GM12878 (cell line): ENCODE data around the gene UBE2F. TPM values are rescaled to one million over a fixed set of nuclear protein-coding genes. Genes with fewer than 3 reads are reported as not detected.

ENCODE experiments used
- ASH2L ChIP-seq: fragments of 300-600, 200-600 bp; sonication (generic); IDR thresholded peaks from 2 replicates; pipeline ENCODE4 v1.6.1; 2017; ENCODE audit warnings: low read depth, mild to moderate bottlenecking, borderline replicate concordance
- BRCA1 ChIP-seq: IDR thresholded peaks from 2 replicates; pipeline ENCODE4 v1.6.1; 2011; ENCODE audit warnings: low read depth, low read length, improper control_type of control experiment
- CEBPB ChIP-seq, 2 experiments: fragments of 150-350 bp in 1 of 2; IDR thresholded peaks; 2 replicates each; pipeline ENCODE4 v1.6.1; 2012 to 2014; ENCODE audit warnings: low read depth in 2 of 2, low read length in 2 of 2, borderline replicate concordance in 1 of 2, inconsistent platforms in 1 of 2
- CEBPZ ChIP-seq: fragments of 150-350 bp; IDR thresholded peaks from 2 replicates; pipeline ENCODE4 v1.6.1; 2016; ENCODE audit warnings: low read depth, low read length
- EP300 ChIP-seq, 2 experiments: fragments of 150-350 bp in 1 of 2; IDR thresholded peaks; 2 replicates each; pipeline ENCODE4 v1.6.1; 2011 to 2012; ENCODE audit warnings: low read depth in 2 of 2, low read length in 2 of 2, borderline replicate concordance in 1 of 2, improper control_type of control experiment in 1 of 2, inconsistent platforms in 1 of 2; ENCODE audit not compliant: control insufficient read depth in 1 of 2
- FOXK2 ChIP-seq: fragments of 450-650 bp; IDR thresholded peaks from 2 replicates; pipeline ENCODE4 v1.6.1; 2017; ENCODE audit warnings: mild to moderate bottlenecking, moderate library complexity
- IKZF1 ChIP-seq: fragments of 450-650 bp; conservative IDR thresholded peaks from 2 replicates; pipeline ENCODE4 v1.6.1; 2017; ENCODE audit warnings: antibody characterized with exemption, mild to moderate bottlenecking
- IRF4 ChIP-seq: IDR thresholded peaks from 2 replicates; pipeline ENCODE4 v1.6.1; 2011; ENCODE audit warnings: low read depth, low read length
- RBBP5 ChIP-seq: fragments of 200-600 bp; sonication (generic); conservative IDR thresholded peaks from 2 replicates; pipeline ENCODE4 v1.6.1; 2016
- RFX5 ChIP-seq: IDR thresholded peaks from 2 replicates; pipeline ENCODE4 v1.6.1; 2011; ENCODE audit warnings: low read depth, low read length, improper control_type of control experiment
- RUNX3 ChIP-seq: IDR thresholded peaks from 2 replicates; pipeline ENCODE4 v1.6.1; 2012; ENCODE audit warnings: low read length, inconsistent platforms
- SP1 ChIP-seq: IDR thresholded peaks from one replicate; pipeline ENCODE4 v1.6.1; 2011; ENCODE audit warnings: low read depth, low read length
- TCF12 ChIP-seq: IDR thresholded peaks from 2 replicates; pipeline ENCODE4 v1.6.1; 2011; ENCODE audit warnings: low read depth, mild to moderate bottlenecking, low read length
- TCF3 ChIP-seq: IDR thresholded peaks from 2 replicates; pipeline ENCODE4 v1.6.1; 2012; ENCODE audit warnings: low read depth, mild to moderate bottlenecking, low read length, borderline replicate concordance; ENCODE audit not compliant: insufficient read depth
- polyA plus RNA-seq, 11 experiments: library from polyadenylated mRNA; depleted of rRNA in 4 of 11; unstranded in 6 of 11; stranded (reverse) in 5 of 11; fragments of >200 nt; fragmentation: Nextera tagmentation in 4 of 11; fragmentation: Illumina TruSeq in 1 of 11; extraction: Ambion mirVana in 4 of 11; extraction: Trizol in 1 of 11; gene quantifications; 1 replicate in 1 of 11; 2 replicates in 10 of 11; pipeline versions ENCODE4 v1.2.1 to v1.2.3, GENCODE V29; 2011 to 2016; ENCODE audit warnings: inconsistent platforms in 2 of 11, missing spikeins in 2 of 11, low read depth in 1 of 11
- total RNA-seq, 4 experiments: library from RNA; depleted of rRNA in 3 of 4; stranded (reverse); fragments of >200 nt in 3 of 4; fragmentation: Illumina TruSeq in 1 of 4; extraction: Trizol in 1 of 4; gene quantifications; 2 replicates each; pipeline versions ENCODE4 v1.2.1 to v1.2.3, GENCODE V29; 2013 to 2021
- TF ChIP-seq, protein P1 (sequence below): fragments of 450-650 bp; IDR thresholded peaks from 2 replicates; pipeline ENCODE4 v1.6.1; 2017; ENCODE audit warnings: mild to moderate bottlenecking, low read depth, inconsistent platforms; ENCODE audit not compliant: poor library complexity, severe bottlenecking
- TF ChIP-seq, protein P2 (sequence below): IDR thresholded peaks from 2 replicates; pipeline ENCODE4 v1.6.1; 2012; ENCODE audit warnings: improper control_type of control experiment, low read depth, low read length; ENCODE audit not compliant: insufficient replicate concordance
- TF ChIP-seq, protein P3 (sequence below): fragments of 450-650 bp; IDR thresholded peaks from 2 replicates; pipeline ENCODE4 v1.6.1; 2018; ENCODE audit warnings: mild to moderate bottlenecking, low read depth, moderate library complexity; ENCODE audit not compliant: partially characterized antibody

The UBE2F gene
- total and polyA plus RNA-seq, 10 of the 15 experiments (the other 5 are each of a cell fraction or from before 2014, with no cell fraction given), result 12.3 to 64.4 (median 31.5) TPM

GRCh38 chr2:237998530-237998929, 31.7 kb downstream of the UBE2F start (continued):
- TF ChIP-seq ASH2L (no peak), RBBP5 (0 out of 2 replicates have a peak, but pooled peaks have one; percentile 12), RFX5 (peak; percentile 50; the same call in 1 of the 2 replicates), TCF3 (no peak), CEBPB (IDR thresholded peaks at IDR 0.05; ENCODE audit: borderline replicate concordance in 1 of 2, low read depth in 2 of 2, low read length in 2 of 2) (0 out of 4 replicates have a peak, but pooled peaks of 1 of the 2 experiments have one; percentile 39), BRCA1 (no peak), SP1 (no peak), FOXK2 (no peak), EP300 (IDR thresholded peaks at IDR 0.05; ENCODE audit: borderline replicate concordance in 1 of 2, control insufficient read depth in 1 of 2, low read depth in 2 of 2, low read length in 2 of 2) (peak; percentile 91 to 92), CEBPZ (no peak), TCF12 (no peak), IKZF1 (peak; percentile 71), IRF4 (no peak), RUNX3 (peak; percentile 82)
- TF ChIP-seq, protein P1, sequence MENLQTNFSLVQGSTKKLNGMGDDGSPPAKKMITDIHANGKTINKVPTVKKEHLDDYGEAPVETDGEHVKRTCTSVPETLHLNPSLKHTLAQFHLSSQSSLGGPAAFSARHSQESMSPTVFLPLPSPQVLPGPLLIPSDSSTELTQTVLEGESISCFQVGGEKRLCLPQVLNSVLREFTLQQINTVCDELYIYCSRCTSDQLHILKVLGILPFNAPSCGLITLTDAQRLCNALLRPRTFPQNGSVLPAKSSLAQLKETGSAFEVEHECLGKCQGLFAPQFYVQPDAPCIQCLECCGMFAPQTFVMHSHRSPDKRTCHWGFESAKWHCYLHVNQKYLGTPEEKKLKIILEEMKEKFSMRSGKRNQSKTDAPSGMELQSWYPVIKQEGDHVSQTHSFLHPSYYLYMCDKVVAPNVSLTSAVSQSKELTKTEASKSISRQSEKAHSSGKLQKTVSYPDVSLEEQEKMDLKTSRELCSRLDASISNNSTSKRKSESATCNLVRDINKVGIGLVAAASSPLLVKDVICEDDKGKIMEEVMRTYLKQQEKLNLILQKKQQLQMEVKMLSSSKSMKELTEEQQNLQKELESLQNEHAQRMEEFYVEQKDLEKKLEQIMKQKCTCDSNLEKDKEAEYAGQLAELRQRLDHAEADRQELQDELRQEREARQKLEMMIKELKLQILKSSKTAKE, result peak; percentile 42
- TF ChIP-seq, protein P2, sequence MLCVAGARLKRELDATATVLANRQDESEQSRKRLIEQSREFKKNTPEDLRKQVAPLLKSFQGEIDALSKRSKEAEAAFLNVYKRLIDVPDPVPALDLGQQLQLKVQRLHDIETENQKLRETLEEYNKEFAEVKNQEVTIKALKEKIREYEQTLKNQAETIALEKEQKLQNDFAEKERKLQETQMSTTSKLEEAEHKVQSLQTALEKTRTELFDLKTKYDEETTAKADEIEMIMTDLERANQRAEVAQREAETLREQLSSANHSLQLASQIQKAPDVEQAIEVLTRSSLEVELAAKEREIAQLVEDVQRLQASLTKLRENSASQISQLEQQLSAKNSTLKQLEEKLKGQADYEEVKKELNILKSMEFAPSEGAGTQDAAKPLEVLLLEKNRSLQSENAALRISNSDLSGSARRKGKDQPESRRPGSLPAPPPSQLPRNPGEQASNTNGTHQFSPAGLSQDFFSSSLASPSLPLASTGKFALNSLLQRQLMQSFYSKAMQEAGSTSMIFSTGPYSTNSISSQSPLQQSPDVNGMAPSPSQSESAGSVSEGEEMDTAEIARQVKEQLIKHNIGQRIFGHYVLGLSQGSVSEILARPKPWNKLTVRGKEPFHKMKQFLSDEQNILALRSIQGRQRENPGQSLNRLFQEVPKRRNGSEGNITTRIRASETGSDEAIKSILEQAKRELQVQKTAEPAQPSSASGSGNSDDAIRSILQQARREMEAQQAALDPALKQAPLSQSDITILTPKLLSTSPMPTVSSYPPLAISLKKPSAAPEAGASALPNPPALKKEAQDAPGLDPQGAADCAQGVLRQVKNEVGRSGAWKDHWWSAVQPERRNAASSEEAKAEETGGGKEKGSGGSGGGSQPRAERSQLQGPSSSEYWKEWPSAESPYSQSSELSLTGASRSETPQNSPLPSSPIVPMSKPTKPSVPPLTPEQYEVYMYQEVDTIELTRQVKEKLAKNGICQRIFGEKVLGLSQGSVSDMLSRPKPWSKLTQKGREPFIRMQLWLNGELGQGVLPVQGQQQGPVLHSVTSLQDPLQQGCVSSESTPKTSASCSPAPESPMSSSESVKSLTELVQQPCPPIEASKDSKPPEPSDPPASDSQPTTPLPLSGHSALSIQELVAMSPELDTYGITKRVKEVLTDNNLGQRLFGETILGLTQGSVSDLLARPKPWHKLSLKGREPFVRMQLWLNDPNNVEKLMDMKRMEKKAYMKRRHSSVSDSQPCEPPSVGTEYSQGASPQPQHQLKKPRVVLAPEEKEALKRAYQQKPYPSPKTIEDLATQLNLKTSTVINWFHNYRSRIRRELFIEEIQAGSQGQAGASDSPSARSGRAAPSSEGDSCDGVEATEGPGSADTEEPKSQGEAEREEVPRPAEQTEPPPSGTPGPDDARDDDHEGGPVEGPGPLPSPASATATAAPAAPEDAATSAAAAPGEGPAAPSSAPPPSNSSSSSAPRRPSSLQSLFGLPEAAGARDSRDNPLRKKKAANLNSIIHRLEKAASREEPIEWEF, result peak; percentile 31
- TF ChIP-seq, protein P3, sequence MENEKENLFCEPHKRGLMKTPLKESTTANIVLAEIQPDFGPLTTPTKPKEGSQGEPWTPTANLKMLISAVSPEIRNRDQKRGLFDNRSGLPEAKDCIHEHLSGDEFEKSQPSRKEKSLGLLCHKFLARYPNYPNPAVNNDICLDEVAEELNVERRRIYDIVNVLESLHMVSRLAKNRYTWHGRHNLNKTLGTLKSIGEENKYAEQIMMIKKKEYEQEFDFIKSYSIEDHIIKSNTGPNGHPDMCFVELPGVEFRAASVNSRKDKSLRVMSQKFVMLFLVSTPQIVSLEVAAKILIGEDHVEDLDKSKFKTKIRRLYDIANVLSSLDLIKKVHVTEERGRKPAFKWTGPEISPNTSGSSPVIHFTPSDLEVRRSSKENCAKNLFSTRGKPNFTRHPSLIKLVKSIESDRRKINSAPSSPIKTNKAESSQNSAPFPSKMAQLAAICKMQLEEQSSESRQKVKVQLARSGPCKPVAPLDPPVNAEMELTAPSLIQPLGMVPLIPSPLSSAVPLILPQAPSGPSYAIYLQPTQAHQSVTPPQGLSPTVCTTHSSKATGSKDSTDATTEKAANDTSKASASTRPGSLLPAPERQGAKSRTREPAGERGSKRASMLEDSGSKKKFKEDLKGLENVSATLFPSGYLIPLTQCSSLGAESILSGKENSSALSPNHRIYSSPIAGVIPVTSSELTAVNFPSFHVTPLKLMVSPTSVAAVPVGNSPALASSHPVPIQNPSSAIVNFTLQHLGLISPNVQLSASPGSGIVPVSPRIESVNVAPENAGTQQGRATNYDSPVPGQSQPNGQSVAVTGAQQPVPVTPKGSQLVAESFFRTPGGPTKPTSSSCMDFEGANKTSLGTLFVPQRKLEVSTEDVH, result no peak
